K562 (cell line): ENCODE measurements around the gene ENPP6. TPM values are rescaled to one million over a fixed set of nuclear protein-coding genes. Genes with fewer than 3 reads are reported as not detected.

ENCODE experiments used
- BMI1 ChIP-seq: fragments of 150-350 bp; IDR thresholded peaks from 2 replicates; pipeline ENCODE4 v1.6.1; 2014; ENCODE audit warnings: low read length
- CTBP1 ChIP-seq: fragments of 450-650 bp; IDR thresholded peaks from 2 replicates; pipeline ENCODE4 v1.6.1; 2016; ENCODE audit warnings: borderline replicate concordance
- TEAD2 ChIP-seq: fragments of 450-650 bp; IDR thresholded peaks from 2 replicates; pipeline ENCODE4 v1.6.1; 2016; ENCODE audit warnings: missing genetic modification characterization, control low read depth, missing compliant biosample characterization
- ZNF12 ChIP-seq: sonication (generic); formaldehyde crosslinking; IDR thresholded peaks from 2 replicates; pipeline ENCODE4 v1.4.0; 2020; ENCODE audit warnings: mild to moderate bottlenecking, missing genetic modification reagents
- ZNF318 ChIP-seq, 2 experiments: fragments of 450-650 bp; IDR thresholded peaks; 2 replicates each; pipeline ENCODE4 v1.6.1; 2016; ENCODE audit warnings: mild to moderate bottlenecking in 2 of 2, borderline replicate concordance in 1 of 2, low read depth in 1 of 2, moderate library complexity in 1 of 2
- polyA plus RNA-seq, 8 experiments: library from polyadenylated mRNA; depleted of rRNA in 4 of 8; stranded (reverse) in 5 of 8; unstranded in 3 of 8; fragments of >200 nt; fragmentation: Nextera tagmentation in 2 of 8; fragmentation: Illumina TruSeq in 1 of 8; extraction: Ambion mirVana in 2 of 8; extraction: Trizol in 1 of 8; gene quantifications; 2 replicates each; pipeline versions ENCODE4 v1.2.1 to v1.2.3, GENCODE V29; 2011 to 2014; ENCODE audit warnings: inconsistent platforms in 1 of 8, missing spikeins in 1 of 8
- total RNA-seq, 7 experiments: library from RNA; depleted of rRNA in 6 of 7; stranded (reverse); fragments of >200 nt in 6 of 7; fragmentation: Illumina TruSeq in 2 of 7; extraction: Trizol in 2 of 7; gene quantifications; 2 replicates each; pipeline versions ENCODE4 v1.2.1 to v1.2.3, GENCODE V29; 2011 to 2021; ENCODE audit warnings: low replicate concordance in 1 of 7

The ENPP6 gene
- total and polyA plus RNA-seq, 9 of the 15 experiments (the other 6 are each of a cell fraction or from before 2014, with no cell fraction given), result 0.29 TPM; not detected in 8

- TF ChIP-seq ZNF318 (IDR thresholded peaks at IDR 0.05; ENCODE audit: borderline replicate concordance in 1 of 2, low read depth in 1 of 2), result no peak
- no peak for TF ChIP-seq CTBP1
- TF ChIP-seq ZNF12 (CRISPR knock-in tag), result no peak
- TF ChIP-seq TEAD2 (tag), result no peak
- no peak for TF ChIP-seq BMI1
Measured at GRCh38 chr4:184169225-184169867, 48.3 kb downstream of the ENPP6 start (continued).
